ENCODE results near the gene P2RY13. TPM values are rescaled to one million over a fixed set of nuclear protein-coding genes. Genes with fewer than 3 reads are reported as not detected.

The P2RY13 gene
- polyA plus RNA-seq, 4 donors: 0.63 to 4.8 (median 1.9) TPM; not detected in 1

DNA sequence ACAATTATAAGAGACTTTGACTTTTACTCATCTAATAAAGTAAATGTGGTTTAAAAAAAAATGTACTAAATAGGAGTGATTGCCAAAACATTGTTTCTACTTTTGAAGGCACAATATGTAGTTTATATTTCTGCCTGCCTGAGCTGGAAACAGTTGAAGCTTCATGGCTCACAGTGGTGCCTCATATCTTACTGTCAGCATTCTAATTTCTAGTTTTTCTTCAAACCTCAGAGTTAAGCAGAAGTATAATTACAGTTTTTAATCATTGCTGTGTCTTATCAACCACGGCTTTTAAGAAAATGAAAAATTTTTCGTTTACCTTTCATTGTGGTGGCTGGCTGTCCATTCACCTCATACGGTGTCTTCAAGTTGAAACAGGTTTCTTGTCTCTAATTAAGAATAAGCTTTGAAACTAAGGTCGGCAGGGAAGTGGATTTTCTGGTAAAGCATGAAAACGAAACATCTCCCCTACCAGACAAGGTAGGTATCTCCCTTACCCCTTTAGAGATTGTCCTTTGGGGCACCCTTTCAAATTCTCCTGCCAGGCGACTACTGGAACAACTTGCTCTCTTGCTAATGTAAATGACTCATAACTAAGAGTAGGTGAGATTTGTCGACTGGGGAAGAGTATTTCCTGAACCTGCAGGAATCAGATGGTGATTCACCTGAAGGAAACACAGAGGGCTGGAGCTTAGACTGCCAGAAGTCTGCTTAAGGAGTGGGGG, 12.9 kb downstream of the P2RY13 start, which contains the start of gene GPR87:
GPR87 (minus strand) TSS at position 554 of the 725 bp plus-strand sequence. CDS start 16,720 bp downstream, outside the sequence.
- FAIRE-seq: no peak
- H3K36me3 ChIP-seq (ENCODE audit: control insufficient read depth in 3 of 3, insufficient read depth in 2 of 3, low read depth in 1 of 3, low read length in 3 of 3): no peaks in the 10 kb centered on the region
- DNase-seq: peak in 1 of 2 donors; percentile 2
- H3K27me3 ChIP-seq (ENCODE audit: control insufficient read depth in 3 of 3, insufficient read depth in 3 of 3, low read length in 3 of 3): no peaks in the 10 kb centered on the region
- H3K4me1 ChIP-seq (ENCODE audit: control insufficient read depth in 3 of 3, insufficient read depth in 2 of 3, low read depth in 1 of 3, low read length in 2 of 3): no peaks in the 10 kb centered on the region
- H3K27ac ChIP-seq (ENCODE audit: low read depth in 1 of 3, low read length in 2 of 3): no peak within 1 kb of the TSS
- no peak within 1 kb of the TSS for H3K4me3 ChIP-seq (ENCODE audit: low read depth in 1 of 3, low read length in 3 of 3)
- H3K9me3 ChIP-seq (ENCODE audit: control insufficient read depth in 2 of 2, insufficient read depth in 1 of 2, low read depth in 1 of 2, low read length in 1 of 2): no peaks in the 10 kb centered on the region
- 56 to 69% (median 67%) methylated on average over 7 of the region's 7 CpGs for WGBS, 3 donors

DNA sequence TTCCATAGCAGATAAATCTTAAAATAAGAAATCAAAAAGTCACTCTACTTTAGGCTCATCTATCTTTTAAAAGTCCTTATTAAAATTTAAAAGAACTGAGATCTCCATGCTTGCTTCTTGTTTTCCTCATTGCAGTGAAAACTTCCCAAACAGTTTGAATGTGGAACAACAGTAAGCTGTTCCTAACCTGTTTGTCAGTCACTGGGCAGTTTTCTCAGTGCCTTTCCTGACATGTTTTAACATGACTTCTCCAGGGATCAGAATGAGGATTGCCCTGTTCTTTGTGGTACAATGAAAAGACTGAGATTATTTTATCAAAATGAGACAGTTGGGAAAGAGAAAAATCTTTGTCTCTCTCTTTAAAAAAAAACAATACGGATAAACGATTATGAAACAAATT, 13.5 kb downstream of the P2RY13 start:
- Histone ChIP-seq H3K9me3 (ENCODE audit: control insufficient read depth in 2 of 2, insufficient read depth in 1 of 2, low read depth in 1 of 2, low read length in 1 of 2) (no peaks in the 10 kb centered on the region), H3K27ac (ENCODE audit: low read depth in 1 of 3, low read length in 2 of 3) (no peak overlapping the region), H3K27me3 (ENCODE audit: control insufficient read depth in 3 of 3, insufficient read depth in 3 of 3, low read length in 3 of 3) (no peaks in the 10 kb centered on the region), H3K36me3 (ENCODE audit: control insufficient read depth in 3 of 3, insufficient read depth in 2 of 3, low read depth in 1 of 3, low read length in 3 of 3) (no peaks in the 10 kb centered on the region), H3K4me3 (ENCODE audit: low read depth in 1 of 3, low read length in 3 of 3) (no peak overlapping the region), H3K4me1 (ENCODE audit: control insufficient read depth in 3 of 3, insufficient read depth in 2 of 3, low read depth in 1 of 3, low read length in 2 of 3) (no peaks in the 10 kb centered on the region)
- DNase-seq: no peak
- FAIRE-seq: no peak
- WGBS, 3 donors: 81 to 86% (median 85%) methylated on average over 2 of the region's 2 CpGs

DNA sequence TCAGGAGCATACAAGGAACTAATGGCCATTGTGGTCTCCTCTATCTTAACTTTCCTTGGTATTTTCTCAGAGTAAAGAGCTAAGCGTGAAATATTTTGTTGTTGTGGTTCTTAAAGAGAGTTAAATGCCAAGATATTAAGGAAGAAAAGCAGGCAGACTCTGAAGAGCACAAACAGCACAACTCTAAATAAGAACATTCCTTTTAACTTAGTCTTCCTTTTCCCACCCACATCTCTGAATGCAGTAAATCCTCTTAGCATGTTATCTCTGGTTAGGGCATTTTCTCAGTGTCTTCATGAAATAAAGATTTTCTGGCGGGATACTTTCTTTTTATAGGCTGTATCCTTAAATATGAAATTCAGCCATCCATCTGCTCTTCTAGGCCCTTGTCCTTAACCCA, 14.2 kb downstream of the P2RY13 start:
- 63 to 92% (median 91%) methylated on average over 2 of the region's 2 CpGs for WGBS, 3 donors
- Histone ChIP-seq H3K27ac (ENCODE audit: low read depth in 1 of 3, low read length in 2 of 3) (no peak overlapping the region), H3K4me1 (ENCODE audit: control insufficient read depth in 3 of 3, insufficient read depth in 2 of 3, low read depth in 1 of 3, low read length in 2 of 3) (no peaks in the 10 kb centered on the region), H3K36me3 (ENCODE audit: control insufficient read depth in 3 of 3, insufficient read depth in 2 of 3, low read depth in 1 of 3, low read length in 3 of 3) (no peaks in the 10 kb centered on the region), H3K27me3 (ENCODE audit: control insufficient read depth in 3 of 3, insufficient read depth in 3 of 3, low read length in 3 of 3) (no peaks in the 10 kb centered on the region), H3K4me3 (ENCODE audit: low read depth in 1 of 3, low read length in 3 of 3) (no peak overlapping the region), H3K9me3 (ENCODE audit: control insufficient read depth in 2 of 2, insufficient read depth in 1 of 2, low read depth in 1 of 2, low read length in 1 of 2) (no peaks in the 10 kb centered on the region)
- no peak for DNase-seq
- no peak for FAIRE-seq

DNA sequence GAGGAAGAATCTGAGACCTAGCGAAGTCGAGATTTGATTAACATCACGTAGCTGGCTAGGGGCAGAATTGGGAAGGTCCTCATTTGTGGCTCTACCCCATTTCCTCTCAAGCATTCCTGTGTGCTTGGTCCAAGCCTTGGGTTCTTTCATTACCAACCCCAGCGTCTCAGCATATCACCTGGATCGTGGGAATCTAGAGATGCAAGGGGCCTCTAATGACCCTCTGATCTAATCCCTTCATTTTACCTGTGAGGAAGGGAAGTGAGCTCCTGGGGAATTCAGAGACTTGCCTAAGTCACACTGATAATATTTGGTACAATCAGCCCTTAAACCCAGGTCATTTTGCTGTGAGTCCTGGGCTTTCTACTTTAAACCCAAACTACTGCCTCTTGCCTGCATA, 14.8 kb downstream of the P2RY13 start:
- DNase-seq (no peak), FAIRE-seq (no peak)
- Histone ChIP-seq H3K27ac (ENCODE audit: low read depth in 1 of 3, low read length in 2 of 3) (no peak overlapping the region), H3K9me3 (ENCODE audit: control insufficient read depth in 2 of 2, insufficient read depth in 1 of 2, low read depth in 1 of 2, low read length in 1 of 2) (no peaks in the 10 kb centered on the region), H3K4me1 (ENCODE audit: control insufficient read depth in 3 of 3, insufficient read depth in 2 of 3, low read depth in 1 of 3, low read length in 2 of 3) (no peaks in the 10 kb centered on the region), H3K4me3 (ENCODE audit: low read depth in 1 of 3, low read length in 3 of 3) (no peak overlapping the region), H3K27me3 (ENCODE audit: control insufficient read depth in 3 of 3, insufficient read depth in 3 of 3, low read length in 3 of 3) (no peaks in the 10 kb centered on the region), H3K36me3 (ENCODE audit: control insufficient read depth in 3 of 3, insufficient read depth in 2 of 3, low read depth in 1 of 3, low read length in 3 of 3) (no peaks in the 10 kb centered on the region)
- WGBS, 3 donors: 93 to 95% (median 95%) methylated on average over 5 of the region's 5 CpGs

DNA sequence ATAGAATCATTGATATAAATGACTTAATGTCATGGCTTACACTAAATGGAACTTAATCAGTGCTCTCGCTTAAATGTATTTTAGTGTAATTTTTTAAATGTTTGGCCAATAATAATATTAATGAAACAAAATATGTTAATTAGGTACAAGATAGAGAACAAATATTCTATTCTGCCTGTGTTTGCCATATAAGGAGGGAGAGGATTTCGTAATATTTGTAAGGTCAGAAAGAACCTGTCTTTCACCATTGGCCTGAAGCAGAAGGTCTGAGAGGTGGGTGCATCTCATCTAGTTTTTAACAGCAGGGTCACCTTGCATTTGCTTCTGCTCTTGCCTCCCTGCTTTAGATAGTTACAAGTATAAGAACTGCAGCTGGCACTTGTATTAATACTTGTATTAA, 15.2 kb downstream of the P2RY13 start:
- DNase-seq (no peak), FAIRE-seq (no peak)
- no peaks in the 10 kb centered on the region for H3K9me3 ChIP-seq (ENCODE audit: control insufficient read depth in 2 of 2, insufficient read depth in 1 of 2, low read depth in 1 of 2, low read length in 1 of 2)
- H3K4me1 ChIP-seq (ENCODE audit: control insufficient read depth in 3 of 3, insufficient read depth in 2 of 3, low read depth in 1 of 3, low read length in 2 of 3): no peaks in the 10 kb centered on the region
- no peaks in the 10 kb centered on the region for H3K36me3 ChIP-seq (ENCODE audit: control insufficient read depth in 3 of 3, insufficient read depth in 2 of 3, low read depth in 1 of 3, low read length in 3 of 3)
- no peak overlapping the region for H3K4me3 ChIP-seq (ENCODE audit: low read depth in 1 of 3, low read length in 3 of 3)
- 72 to 90% (median 74%) methylated on average over 2 of the region's 2 CpGs for WGBS, 3 donors
- no peaks in the 10 kb centered on the region for H3K27me3 ChIP-seq (ENCODE audit: control insufficient read depth in 3 of 3, insufficient read depth in 3 of 3, low read length in 3 of 3)
- H3K27ac ChIP-seq (ENCODE audit: low read depth in 1 of 3, low read length in 2 of 3): no peak overlapping the region

DNA sequence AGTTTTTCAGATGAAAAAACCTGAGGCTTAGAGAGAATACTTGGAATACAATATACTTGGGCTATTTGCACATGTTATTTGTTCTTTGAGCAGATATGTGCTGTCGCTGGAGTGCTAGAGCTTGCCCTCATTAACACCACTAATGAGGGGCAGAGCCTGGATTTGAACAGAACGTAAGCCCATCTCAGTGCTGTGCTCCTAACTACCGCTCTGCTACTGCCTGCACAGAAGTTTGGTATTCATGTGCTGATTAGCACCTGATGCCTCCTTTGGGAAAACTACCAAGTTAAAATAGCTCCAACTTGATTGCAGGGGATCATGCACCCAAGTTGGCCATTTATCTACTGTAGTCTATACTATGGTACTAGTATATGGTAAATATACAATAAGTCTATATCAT, 16.4 kb downstream of the P2RY13 start:
- no peaks in the 10 kb centered on the region for H3K9me3 ChIP-seq (ENCODE audit: control insufficient read depth in 2 of 2, insufficient read depth in 1 of 2, low read depth in 1 of 2, low read length in 1 of 2)
- H3K27me3 ChIP-seq (ENCODE audit: control insufficient read depth in 3 of 3, insufficient read depth in 3 of 3, low read length in 3 of 3): no peaks in the 10 kb centered on the region
- 79 to 94% (median 91%) methylated on average over 3 of the region's 3 CpGs for WGBS, 3 donors
- no peaks in the 10 kb centered on the region for H3K36me3 ChIP-seq (ENCODE audit: control insufficient read depth in 3 of 3, insufficient read depth in 2 of 3, low read depth in 1 of 3, low read length in 3 of 3)
- no peak overlapping the region for H3K4me3 ChIP-seq (ENCODE audit: low read depth in 1 of 3, low read length in 3 of 3)
- H3K27ac ChIP-seq (ENCODE audit: low read depth in 1 of 3, low read length in 2 of 3): no peak overlapping the region
- DNase-seq (no peak), FAIRE-seq (no peak)
- no peaks in the 10 kb centered on the region for H3K4me1 ChIP-seq (ENCODE audit: control insufficient read depth in 3 of 3, insufficient read depth in 2 of 3, low read depth in 1 of 3, low read length in 2 of 3)

DNA sequence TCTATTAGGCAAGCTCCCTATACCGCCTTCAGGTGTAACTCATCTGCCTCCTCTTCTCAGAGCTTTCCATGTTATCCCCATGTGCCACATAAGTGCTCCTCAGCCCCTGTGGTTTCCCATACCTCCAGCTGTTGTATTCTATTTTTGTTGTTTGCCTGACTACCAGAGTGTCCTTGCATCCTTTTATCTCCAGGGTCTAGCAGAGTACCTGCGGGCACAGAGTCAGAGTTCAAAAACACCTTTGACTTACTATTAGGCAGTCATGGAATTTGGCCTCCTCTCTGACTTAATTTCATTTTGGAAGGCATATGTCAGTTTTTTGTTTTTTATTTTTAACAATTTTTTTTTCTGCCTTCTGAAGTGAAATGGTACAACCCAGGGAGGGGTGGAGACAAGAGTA, 19.8 kb downstream of the P2RY13 start:
- Histone ChIP-seq H3K27me3 (ENCODE audit: control insufficient read depth in 3 of 3, insufficient read depth in 3 of 3, low read length in 3 of 3) (no peaks in the 10 kb centered on the region), H3K27ac (ENCODE audit: low read depth in 1 of 3, low read length in 2 of 3) (no peak overlapping the region), H3K4me1 (ENCODE audit: control insufficient read depth in 3 of 3, insufficient read depth in 2 of 3, low read depth in 1 of 3, low read length in 2 of 3) (no peaks in the 10 kb centered on the region), H3K36me3 (ENCODE audit: control insufficient read depth in 3 of 3, insufficient read depth in 2 of 3, low read depth in 1 of 3, low read length in 3 of 3) (no peaks in the 10 kb centered on the region), H3K4me3 (ENCODE audit: low read depth in 1 of 3, low read length in 3 of 3) (no peak overlapping the region), H3K9me3 (ENCODE audit: control insufficient read depth in 2 of 2, insufficient read depth in 1 of 2, low read depth in 1 of 2, low read length in 1 of 2) (no peaks in the 10 kb centered on the region)
- WGBS, 3 donors: 90 to 100% (median 99%) methylated on average over 2 of the region's 2 CpGs
- no peak for DNase-seq
- no peak for FAIRE-seq

DNA sequence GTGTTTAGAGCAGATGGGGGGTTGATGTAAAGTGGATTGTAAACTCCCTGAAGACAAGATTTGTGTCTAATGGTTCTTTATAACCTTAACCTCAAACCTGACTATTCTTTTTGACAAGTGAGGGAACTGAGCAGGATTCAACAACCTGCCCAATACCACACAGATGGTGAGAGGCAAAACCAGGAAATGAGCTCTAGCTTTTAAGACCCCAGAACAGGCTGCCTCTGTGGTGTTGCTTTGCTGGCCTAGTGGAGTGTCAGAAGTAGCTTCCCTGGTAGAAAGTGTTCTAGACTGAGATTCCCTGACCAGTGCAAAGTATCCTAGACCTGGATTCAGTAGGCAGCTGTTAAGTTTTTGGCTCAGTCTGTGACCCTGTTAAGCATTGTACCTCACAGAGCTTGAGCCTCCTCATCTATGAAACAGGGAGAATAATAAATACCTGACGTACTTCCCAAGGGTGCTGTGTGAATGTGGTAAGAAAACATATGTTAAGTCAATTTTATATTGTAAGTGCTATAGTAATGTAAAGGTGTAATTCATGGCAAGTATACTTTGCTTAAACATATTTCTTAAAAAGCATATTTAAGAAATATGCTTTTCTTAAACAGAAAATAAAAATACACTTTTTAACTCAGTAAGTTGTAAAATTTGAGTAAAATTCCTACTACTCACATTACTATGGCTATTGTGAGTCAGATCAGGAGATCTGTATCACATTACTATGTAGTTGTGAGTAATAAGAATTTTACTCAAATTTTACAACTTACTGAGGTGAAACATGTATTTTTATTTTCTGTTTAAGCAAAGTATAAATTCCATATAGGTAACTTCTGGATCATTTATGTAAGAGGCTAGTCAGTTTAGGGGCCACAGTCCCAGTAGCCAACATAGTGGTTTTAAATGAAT, 21.5 kb downstream of the P2RY13 start:
- Histone ChIP-seq H3K27ac (ENCODE audit: low read depth in 1 of 3, low read length in 2 of 3) (no peak overlapping the region), H3K27me3 (ENCODE audit: control insufficient read depth in 3 of 3, insufficient read depth in 3 of 3, low read length in 3 of 3) (no peaks in the 10 kb centered on the region), H3K9me3 (ENCODE audit: control insufficient read depth in 2 of 2, insufficient read depth in 1 of 2, low read depth in 1 of 2, low read length in 1 of 2) (no peaks in the 10 kb centered on the region), H3K4me3 (ENCODE audit: low read depth in 1 of 3, low read length in 3 of 3) (no peak overlapping the region), H3K36me3 (ENCODE audit: control insufficient read depth in 3 of 3, insufficient read depth in 2 of 3, low read depth in 1 of 3, low read length in 3 of 3) (no peaks in the 10 kb centered on the region), H3K4me1 (ENCODE audit: control insufficient read depth in 3 of 3, insufficient read depth in 2 of 3, low read depth in 1 of 3, low read length in 2 of 3) (no peaks in the 10 kb centered on the region)
- no peak for DNase-seq
- FAIRE-seq: no peak
- 82 to 95% (median 89%) methylated on average over 1 of the region's 1 CpG for WGBS, 3 donors

All from small intestine (tissue), 7 donors.